Fibroblast of the aortic adventitia (primary cell): ENCODE measurements around the gene ALKBH4. TPM values are rescaled to one million over a fixed set of nuclear protein-coding genes. Genes with fewer than 3 reads are reported as not detected.

ENCODE experiments used
- DNase-seq: peaks from one replicate; pipeline ENCODE4 v3.0.0-alpha.2; 2010; ENCODE audit warnings: low read depth
- H3K4me3 ChIP-seq: 2 replicates; pipeline ENCODE4 v1.5.1; 2011; ENCODE audit warnings: low read depth, mild to moderate bottlenecking, control low read depth, low read length, moderate library complexity
- CTCF ChIP-seq: IDR thresholded peaks from 2 replicates; pipeline ENCODE4 v1.5.1; 2011; ENCODE audit warnings: mild to moderate bottlenecking, low read length, control low read depth, inconsistent platforms; ENCODE audit not compliant: insufficient read depth
- total RNA-seq: library from RNA; depleted of rRNA; stranded (reverse); fragments of >200 nt; gene quantifications from 2 replicates; pipeline ENCODE4 v1.2.3, GENCODE V29; 2012; ENCODE audit warnings: low replicate concordance

Gene ALKBH4
- total RNA-seq, 1 donor, result 8.0 TPM

DNA sequence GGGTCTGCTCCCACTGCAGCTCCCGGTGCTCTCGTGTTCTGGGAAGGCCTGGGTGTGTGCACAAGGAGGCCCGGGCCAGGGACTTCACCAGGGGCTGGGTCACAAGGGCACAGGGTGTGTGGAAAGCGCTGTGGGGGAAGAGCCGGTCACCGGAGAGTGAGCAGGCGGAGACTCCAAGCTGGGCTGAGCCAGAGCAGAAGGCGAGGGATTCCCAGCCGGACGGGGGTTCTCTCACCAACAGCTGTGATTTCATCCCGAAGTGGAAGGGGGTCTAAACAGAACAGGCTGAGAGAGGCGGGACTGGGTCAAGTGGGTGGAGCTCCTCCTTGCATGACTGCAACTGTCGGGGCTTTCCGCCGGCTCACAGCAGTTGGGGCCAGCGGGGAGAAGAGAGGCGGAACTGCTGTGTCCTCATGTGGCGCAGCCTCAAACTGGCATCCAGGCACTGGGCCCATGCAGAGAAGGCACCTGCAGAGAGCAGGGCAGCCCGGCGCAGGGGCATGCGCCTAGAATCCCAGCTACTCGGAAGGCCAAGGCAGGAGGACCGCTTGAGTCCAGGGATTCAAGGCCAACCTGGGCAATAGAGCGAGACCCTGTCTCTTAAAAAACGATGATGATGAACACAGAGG is 38.9 kb downstream of the ALKBH4 start:
- no peak for DNase-seq
- no peak overlapping the region for H3K4me3 ChIP-seq
- TF ChIP-seq CTCF, result no peak

DNA sequence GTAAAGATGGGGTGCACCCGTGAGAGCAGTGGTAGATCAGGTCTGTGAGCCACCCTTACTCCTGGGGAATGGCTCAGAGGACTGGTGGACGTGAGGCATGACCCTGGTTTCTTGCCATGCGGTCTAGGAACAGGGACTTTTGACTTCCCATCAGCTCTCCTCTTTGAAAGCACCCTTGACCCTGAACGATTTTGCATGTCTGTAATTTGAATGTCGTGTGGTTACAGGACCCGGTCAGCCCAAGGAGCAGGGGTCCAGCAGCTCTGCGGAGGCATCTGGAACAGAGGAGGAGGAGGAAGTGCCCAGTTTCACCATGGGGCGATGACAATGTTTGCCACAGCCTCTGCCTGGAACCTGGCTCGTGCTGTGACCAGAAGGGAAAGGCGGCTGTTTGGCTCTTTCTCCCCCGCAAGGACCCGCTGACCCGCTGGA is 39.9 kb downstream of the ALKBH4 start:
- no peak overlapping the region for H3K4me3 ChIP-seq
- no peak for TF ChIP-seq CTCF
- no peak for DNase-seq

- H3K4me3 ChIP-seq, result no peak overlapping the region
- TF ChIP-seq CTCF, result no peak
- no peak for DNase-seq
Observed at GRCh38 chr7:102424129-102424551, 40.5 kb downstream of the ALKBH4 start.

GRCh38 chr7:102421706-102422240 is 42.9 kb downstream of the ALKBH4 start:
- no peak for TF ChIP-seq CTCF
- no peak overlapping the region for H3K4me3 ChIP-seq
- DNase-seq, result no peak

DNA sequence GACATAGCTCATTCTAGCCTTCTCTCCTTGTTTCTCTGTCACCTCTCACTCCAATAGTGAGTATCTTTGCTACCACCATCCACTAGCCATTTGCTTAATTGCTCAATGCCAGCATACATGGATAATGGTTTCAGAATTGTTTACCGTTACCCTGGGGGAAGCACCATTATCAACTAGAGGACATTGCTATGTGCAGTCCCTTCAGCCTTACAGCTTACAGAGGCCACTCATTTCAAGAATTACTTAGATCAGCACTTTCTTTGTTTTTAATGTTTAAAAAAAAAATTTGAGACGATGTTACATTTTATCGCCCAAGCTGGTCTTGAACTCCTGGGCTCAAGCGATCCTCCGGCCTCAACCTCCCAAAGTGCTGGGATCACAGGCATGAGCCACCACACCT is 46.1 kb downstream of the ALKBH4 start:
- no peak for TF ChIP-seq CTCF
- DNase-seq, result no peak
- no peak overlapping the region for H3K4me3 ChIP-seq

DNA sequence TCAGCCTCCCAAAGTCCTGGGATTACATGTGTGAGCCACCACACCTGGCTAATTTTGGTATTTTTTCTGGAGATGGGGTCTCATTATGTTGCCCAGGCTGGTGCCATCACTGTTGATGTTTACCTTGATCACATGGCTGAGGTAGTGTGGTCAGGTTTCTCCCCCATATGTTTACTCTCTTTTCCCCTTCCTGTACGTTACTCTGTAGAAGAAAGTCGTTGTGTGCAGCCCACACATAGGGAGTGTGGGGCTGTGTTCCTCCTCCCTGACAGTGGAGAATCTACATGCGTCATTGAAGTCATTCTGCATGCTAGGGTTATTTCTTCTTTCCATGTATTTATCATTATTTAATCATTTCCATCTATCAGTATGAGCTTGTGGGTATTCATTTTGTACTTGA is 47.6 kb downstream of the ALKBH4 start:
- no peak for TF ChIP-seq CTCF
- no peak overlapping the region for H3K4me3 ChIP-seq
- DNase-seq, result no peak

DNA sequence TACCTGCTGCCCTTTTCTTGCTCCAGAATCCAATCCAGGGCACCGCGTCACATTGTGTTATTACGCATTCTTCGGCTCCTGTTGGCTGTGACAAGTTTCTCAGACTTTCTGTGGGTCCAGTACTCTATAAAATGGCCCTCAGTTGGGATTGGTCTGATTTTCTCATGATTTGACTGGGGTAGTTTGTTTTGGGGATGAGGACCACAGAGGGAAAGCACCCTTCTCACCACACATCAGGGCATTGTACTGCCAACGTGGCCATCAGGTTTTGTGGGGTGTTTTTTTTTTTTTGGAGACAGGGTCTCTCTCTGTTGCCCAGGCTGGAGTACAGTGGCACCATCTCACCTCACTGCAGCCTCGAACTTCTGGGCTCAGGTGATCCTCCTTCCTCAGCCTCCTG is 48.3 kb downstream of the ALKBH4 start:
- no peak for TF ChIP-seq CTCF
- H3K4me3 ChIP-seq, result no peak overlapping the region
- DNase-seq, result no peak
